ENCODE measurements around the gene PPP1R14D. TPM values are rescaled to one million over a fixed set of nuclear protein-coding genes. Genes with fewer than 3 reads are reported as not detected.
A peak's percentile ranks its signal among the peaks of the same experiment; 100 is the strongest.

Gene PPP1R14D
- total and polyA plus RNA-seq, 10 donors, result 0.30 TPM; not detected in 9

- peak; percentile 36 for DNase-seq
- intact Hi-C loops (cut with DNase I; ENCODE audit: low total_unique reads), result no loop called here
- H3K27ac ChIP-seq, result no peak overlapping the region
- H3K36me3 ChIP-seq, result peaks cover 0 to 93% (median 81%) of the 10 kb centered on the region in 6 donors
- peaks cover 0 to 19% (median 0%) of the 10 kb centered on the region in 6 donors for H3K4me1 ChIP-seq
- no peak overlapping the region for H3K4me3 ChIP-seq
- no peaks in the 10 kb centered on the region for H3K9me3 ChIP-seq
- H3K27me3 ChIP-seq (replicated peaks in 1 of 7), result no peaks in the 10 kb centered on the region
- WGBS, 5 donors, result 90 to 97% (median 95%) methylated on average over 14 of the region's 14 CpGs
- TF ChIP-seq CTCF (IDR thresholded peaks at IDR 0.05 in 8 of 11, conservative IDR thresholded peaks at IDR 0.05 in 3 of 11), result no peak
- TF ChIP-seq POLR2AphosphoS5 (IDR thresholded peaks at IDR 0.05), result peak in 1 of 3 donors; percentile 16
- TF ChIP-seq POLR2A (IDR thresholded peaks at IDR 0.05), result no peak
Observed at GRCh38 chr15:40775740-40776536, 52.6 kb downstream of the PPP1R14D start.

- DNase-seq, result peak; percentile 47
- Histone ChIP-seq H3K4me3 (no peak overlapping the region), H3K27me3 (replicated peaks in 1 of 7) (no peaks in the 10 kb centered on the region), H3K9me3 (no peaks in the 10 kb centered on the region), H3K4me1 (peaks cover 0 to 29% (median 9%) of the 10 kb centered on the region in 6 donors), H3K36me3 (peaks cover 0 to 100% (median 81%) of the 10 kb centered on the region in 6 donors), H3K27ac (no peak overlapping the region)
- intact Hi-C loops (cut with DNase I; ENCODE audit: low total_unique reads), result no loop called here
- 93 to 97% (median 95%) methylated on average over 8 to 10 of the region's 10 CpGs for WGBS, 5 donors
- TF ChIP-seq POLR2AphosphoS5 (IDR thresholded peaks at IDR 0.05) (no peak), CTCF (IDR thresholded peaks at IDR 0.05 in 8 of 11, conservative IDR thresholded peaks at IDR 0.05 in 3 of 11) (no peak), POLR2A (IDR thresholded peaks at IDR 0.05) (no peak)
Observed at GRCh38 chr15:40775007-40775406, 53.5 kb downstream of the PPP1R14D start.

GRCh38 chr15:40773902-40774301 lies 54.6 kb downstream of the PPP1R14D start:
- Histone ChIP-seq H3K9me3 (no peaks in the 10 kb centered on the region), H3K4me1 (peaks cover 4 to 40% (median 20%) of the 10 kb centered on the region in 6 donors), H3K27ac (no peak overlapping the region), H3K4me3 (no peak overlapping the region), H3K27me3 (replicated peaks in 1 of 7) (no peaks in the 10 kb centered on the region), H3K36me3 (peaks cover 0 to 96% (median 71%) of the 10 kb centered on the region in 6 donors)
- 90 to 100% (median 94%) methylated on average over 6 of the region's 6 CpGs for WGBS, 5 donors
- peak; percentile 28 for DNase-seq
- intact Hi-C loops (cut with DNase I; ENCODE audit: low total_unique reads), result no loop called here
- no peak for TF ChIP-seq POLR2AphosphoS5 (IDR thresholded peaks at IDR 0.05)
- TF ChIP-seq CTCF (IDR thresholded peaks at IDR 0.05 in 8 of 11, conservative IDR thresholded peaks at IDR 0.05 in 3 of 11), result no peak
- TF ChIP-seq POLR2A (IDR thresholded peaks at IDR 0.05), result no peak

GRCh38 chr15:40773496-40773895 lies 55.0 kb downstream of the PPP1R14D start:
- DNase-seq, result peak; percentile 66
- peaks cover 0 to 94% (median 67%) of the 10 kb centered on the region in 6 donors for H3K36me3 ChIP-seq
- WGBS, 5 donors, result 90 to 97% (median 91%) methylated on average over 8 of the region's 8 CpGs
- intact Hi-C loops (cut with DNase I; ENCODE audit: low total_unique reads), result no loop called here
- H3K27ac ChIP-seq, result no peak overlapping the region
- no peak overlapping the region for H3K4me3 ChIP-seq
- H3K4me1 ChIP-seq, result peaks cover 8 to 44% (median 24%) of the 10 kb centered on the region in 6 donors
- no peaks in the 10 kb centered on the region for H3K27me3 ChIP-seq (replicated peaks in 1 of 7)
- H3K9me3 ChIP-seq, result no peaks in the 10 kb centered on the region
- TF ChIP-seq CTCF (IDR thresholded peaks at IDR 0.05 in 8 of 11, conservative IDR thresholded peaks at IDR 0.05 in 3 of 11), result no peak
- no peak for TF ChIP-seq POLR2AphosphoS5 (IDR thresholded peaks at IDR 0.05)
- no peak for TF ChIP-seq POLR2A (IDR thresholded peaks at IDR 0.05)

Data from spleen (tissue), 11 donors.